RWPE2 (cell line): ENCODE measurements around the gene CIT.

Source experiments
- ATAC-seq: fragments of 200-7000 bp; cut with Tn5 transposase; 3 replicates; pipeline ENCODE4 v1.9.1; 2021; ENCODE audit warnings: low read depth
- DNase-seq: peaks from one replicate; pipeline ENCODE4 v3.0.0-alpha.2; 2020; ENCODE audit warnings: low spot score
- H3K27ac ChIP-seq: fragments of 450-650 bp; 2 replicates; pipeline ENCODE4 v1.5.1; 2017; ENCODE audit warnings: mild to moderate bottlenecking; ENCODE audit not compliant: poor library complexity, severe bottlenecking
- H3K27me3 ChIP-seq: fragments of 250-450 bp; sonication (Bioruptor Pico); 2 replicates; pipeline ENCODE4 v1.5.1; 2021; ENCODE audit warnings: mild to moderate bottlenecking, moderate library complexity; ENCODE audit not compliant: insufficient read depth, poor library complexity, severe bottlenecking
- H3K36me3 ChIP-seq: fragments of 250-450 bp; sonication (Bioruptor Pico); 2 replicates; pipeline ENCODE4 v1.5.1; 2020; ENCODE audit warnings: low read depth, mild to moderate bottlenecking, moderate library complexity
- H3K4me1 ChIP-seq: fragments of 250-450 bp; sonication (Bioruptor Pico); 2 replicates; pipeline ENCODE4 v1.5.1; 2021; ENCODE audit warnings: mild to moderate bottlenecking, moderate library complexity; ENCODE audit not compliant: insufficient read depth, poor library complexity, severe bottlenecking
- H3K4me3 ChIP-seq: fragments of 250-450 bp; sonication (Bioruptor Pico); 2 replicates; pipeline ENCODE4 v1.5.1; 2021; ENCODE audit warnings: mild to moderate bottlenecking, moderate library complexity; ENCODE audit not compliant: severe bottlenecking
- H3K9me3 ChIP-seq: fragments of 250-450 bp; sonication (Bioruptor Pico); 2 replicates; pipeline ENCODE4 v1.5.1; 2021; ENCODE audit warnings: mild to moderate bottlenecking, moderate library complexity; ENCODE audit not compliant: severe bottlenecking
- TF ChIP-seq, protein P1 (sequence below): fragments of 450-650 bp; IDR thresholded peaks from one replicate; pipeline ENCODE4 v1.5.1; 2017; ENCODE audit warnings: mild to moderate bottlenecking, moderate library complexity; ENCODE audit not compliant: poor library complexity, severe bottlenecking

Gene CIT

DNA sequence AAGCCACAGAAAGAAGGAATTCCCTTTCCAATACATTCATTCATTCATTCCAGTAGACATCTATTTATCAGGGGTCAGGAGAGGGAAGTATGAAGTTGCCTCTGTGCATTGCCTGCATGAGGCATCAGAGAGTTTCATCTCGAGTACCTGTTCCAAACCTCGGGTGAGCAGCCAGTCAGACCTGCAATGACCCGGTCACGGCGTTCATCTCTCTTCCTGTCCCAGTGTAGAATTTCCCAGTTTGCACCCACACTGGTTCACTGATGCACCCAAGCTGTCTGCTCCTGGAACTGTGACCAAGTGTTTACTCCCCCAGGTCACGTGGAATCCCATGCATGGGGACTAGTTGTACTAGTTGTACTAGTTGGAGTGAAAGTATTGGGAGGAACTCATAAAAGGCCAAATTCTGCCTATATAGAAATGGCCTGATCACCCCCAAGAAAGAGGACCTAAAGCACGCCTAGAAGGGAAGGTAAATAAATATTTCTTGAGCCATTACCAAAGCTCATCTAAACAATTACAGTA lies 231.5 kb downstream of the CIT start:
- Histone ChIP-seq H3K27me3 (no peaks in the 10 kb centered on the region), H3K36me3 (no peaks in the 10 kb centered on the region), H3K4me1 (no peaks in the 10 kb centered on the region), H3K9me3 (no peaks in the 10 kb centered on the region), H3K4me3 (no peak overlapping the region), H3K27ac (no peak overlapping the region)
- ATAC-seq = no peak
- TF ChIP-seq, protein P1, sequence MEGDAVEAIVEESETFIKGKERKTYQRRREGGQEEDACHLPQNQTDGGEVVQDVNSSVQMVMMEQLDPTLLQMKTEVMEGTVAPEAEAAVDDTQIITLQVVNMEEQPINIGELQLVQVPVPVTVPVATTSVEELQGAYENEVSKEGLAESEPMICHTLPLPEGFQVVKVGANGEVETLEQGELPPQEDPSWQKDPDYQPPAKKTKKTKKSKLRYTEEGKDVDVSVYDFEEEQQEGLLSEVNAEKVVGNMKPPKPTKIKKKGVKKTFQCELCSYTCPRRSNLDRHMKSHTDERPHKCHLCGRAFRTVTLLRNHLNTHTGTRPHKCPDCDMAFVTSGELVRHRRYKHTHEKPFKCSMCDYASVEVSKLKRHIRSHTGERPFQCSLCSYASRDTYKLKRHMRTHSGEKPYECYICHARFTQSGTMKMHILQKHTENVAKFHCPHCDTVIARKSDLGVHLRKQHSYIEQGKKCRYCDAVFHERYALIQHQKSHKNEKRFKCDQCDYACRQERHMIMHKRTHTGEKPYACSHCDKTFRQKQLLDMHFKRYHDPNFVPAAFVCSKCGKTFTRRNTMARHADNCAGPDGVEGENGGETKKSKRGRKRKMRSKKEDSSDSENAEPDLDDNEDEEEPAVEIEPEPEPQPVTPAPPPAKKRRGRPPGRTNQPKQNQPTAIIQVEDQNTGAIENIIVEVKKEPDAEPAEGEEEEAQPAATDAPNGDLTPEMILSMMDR = no peak
- DNase-seq = no peak

- ATAC-seq (no peak), DNase-seq (no peak)
- H3K4me3 ChIP-seq = no peak overlapping the region
- no peaks in the 10 kb centered on the region for H3K27me3 ChIP-seq
- H3K9me3 ChIP-seq = no peaks in the 10 kb centered on the region
- no peaks in the 10 kb centered on the region for H3K36me3 ChIP-seq
- TF ChIP-seq, protein P1 = no peak
- no peaks in the 10 kb centered on the region for H3K4me1 ChIP-seq
- no peak overlapping the region for H3K27ac ChIP-seq
Observed at GRCh38 chr12:119644930-119645329, 232.2 kb downstream of the CIT start.

GRCh38 chr12:119642986-119643385 lies 234.1 kb downstream of the CIT start:
- Histone ChIP-seq H3K9me3 (no peaks in the 10 kb centered on the region), H3K27ac (no peak overlapping the region), H3K4me3 (no peak overlapping the region), H3K4me1 (no peaks in the 10 kb centered on the region), H3K27me3 (no peaks in the 10 kb centered on the region), H3K36me3 (no peaks in the 10 kb centered on the region)
- ATAC-seq (no peak), DNase-seq (no peak)
- TF ChIP-seq, protein P1 = no peak
